Lower leg skin (tissue), 4 donors: ENCODE results near the gene POLR2H. TPM values are rescaled to one million over a fixed set of nuclear protein-coding genes. Genes with fewer than 3 reads are reported as not detected.

Experiments
- DNase-seq, 2 donors: peaks; one replicate each; pipeline ENCODE4 v3.0.0-alpha.2; 2019; ENCODE audit warnings: low spot score in 2 of 2
- H3K4me3 ChIP-seq: fragments of 200-600 bp; sonication (generic); 2 replicates; pipeline ENCODE4 v1.5.1; 2017; ENCODE audit warnings: mild to moderate bottlenecking, low read depth; ENCODE audit not compliant: poor library complexity, severe bottlenecking
- CTCF ChIP-seq, 3 donors: fragments of 450-650 bp; IDR thresholded peaks; one replicate each; pipeline ENCODE4 v1.5.1; 2016; ENCODE audit warnings: antibody characterized with exemption in 3 of 3, mild to moderate bottlenecking in 3 of 3, moderate library complexity in 2 of 3
- POLR2A ChIP-seq, 2 donors: fragments of 450-650 bp; IDR thresholded peaks; one replicate each; pipeline ENCODE4 v1.6.1; 2016 to 2017; ENCODE audit warnings: antibody characterized with exemption in 2 of 2, mild to moderate bottlenecking in 1 of 2, moderate library complexity in 1 of 2
- WGBS, 2 donors: methylation state at CpG; one replicate each; pipeline ENCODE4 v1.1.5; 2018; 5-methylcytosine and 5-hydroxymethylcytosine counted together
- intact Hi-C: fragments of 100-400 bp; cut with DNase I; formaldehyde crosslinking; loops from one replicate; pipeline ENCODE4 v1.15.0; 2023; ENCODE audit warnings: low total_unique reads
- total RNA-seq, 4 donors: library from RNA; depleted of rRNA; stranded (reverse); fragments of >200 nt; gene quantifications; one replicate each; pipeline ENCODE4 v1.1.0, GENCODE V29; 2016

POLR2H gene
- total RNA-seq, 4 donors from 2014 or later, result 54.7 to 95.9 (median 66.8) TPM

- no peak for DNase-seq
Observed at GRCh38 chr3:184352149-184352785, 9.2 kb upstream of the POLR2H start.

GRCh38 chr3:184352897-184353545, 8.5 kb upstream of the POLR2H start:
- no peak for DNase-seq
- no peak overlapping the region for H3K4me3 ChIP-seq
- 85 to 96% methylated on average over 6 to 11 of the region's 11 CpGs for WGBS, 2 donors
- intact Hi-C loops, result loop anchor here (10.0 kb wide), 1 partner anchor 48 kb away; no protein-coding TSS in a partner anchor
- no peak for TF ChIP-seq CTCF (IDR thresholded peaks at IDR 0.05)
- no peak for TF ChIP-seq POLR2A (IDR thresholded peaks at IDR 0.05)

More at GRCh38 chr3:184352149-184352785, 9.2 kb upstream of the POLR2H start:
- WGBS, 2 donors, result 55 to 63% methylated on average over 15 of the region's 15 CpGs
- TF ChIP-seq POLR2A (IDR thresholded peaks at IDR 0.05) (no peak), CTCF (IDR thresholded peaks at IDR 0.05) (no peak)
- H3K4me3 ChIP-seq, result no peak overlapping the region
- intact Hi-C loops, result loop anchor here (10.0 kb wide), 1 partner anchor 47 kb away; no protein-coding TSS in a partner anchor

- peak in 1 of 2 donors; percentile 78 for DNase-seq
- H3K4me3 ChIP-seq, result no peak overlapping the region
- 88 to 93% methylated on average over 8 to 11 of the region's 11 CpGs for WGBS, 2 donors
- intact Hi-C loops, result loop anchor here (10.0 kb wide), 1 partner anchor 49 kb away; no protein-coding TSS in a partner anchor
- TF ChIP-seq POLR2A (IDR thresholded peaks at IDR 0.05) (no peak), CTCF (IDR thresholded peaks at IDR 0.05) (no peak)
Observed at GRCh38 chr3:184353546-184353941, 8.0 kb upstream of the POLR2H start.

GRCh38 chr3:184354121-184354728, 7.3 kb upstream of the POLR2H start:
- WGBS, 2 donors, result 57 to 60% methylated on average over 12 to 18 of the region's 18 CpGs
- no peak overlapping the region for H3K4me3 ChIP-seq
- TF ChIP-seq CTCF (IDR thresholded peaks at IDR 0.05), result no peak
- TF ChIP-seq POLR2A (IDR thresholded peaks at IDR 0.05), result no peak
- peak in 1 of 2 donors; percentile 89 for DNase-seq
- intact Hi-C loops, result loop anchor here (10.0 kb wide), 1 partner anchor 49 kb away; no protein-coding TSS in a partner anchor

- intact Hi-C loops, result loop anchor here (10.0 kb wide), 1 partner anchor 50 kb away; no protein-coding TSS in a partner anchor
- 77 to 80% methylated on average over 8 of the region's 8 CpGs for WGBS, 2 donors
- H3K4me3 ChIP-seq, result no peak overlapping the region
- TF ChIP-seq POLR2A (IDR thresholded peaks at IDR 0.05), result no peak
- no peak for TF ChIP-seq CTCF (IDR thresholded peaks at IDR 0.05)
- DNase-seq, result no peak
Observed at GRCh38 chr3:184354754-184355153, 6.8 kb upstream of the POLR2H start.
